Measurements from ENCODE around the gene CCR5AS.
"Not testable (repeated sequence)": the region's sequence is repeated elsewhere in the genome, so short reads cannot be mapped to it uniquely, and the experiment has no call there.

CCR5AS gene

GRCh38 chr3:46338840-46339239, 68.0 kb downstream of the CCR5AS start:
- Histone ChIP-seq H3K27ac (no peak overlapping the region), H3K4me1 (no peaks in the 10 kb centered on the region), H3K27me3 (no peaks in the 10 kb centered on the region), H3K36me3 (no peaks in the 10 kb centered on the region), H3K4me3 (no peak overlapping the region), H3K9me3 (no peaks in the 10 kb centered on the region)
- intact Hi-C loops (cut with DNase I; ENCODE audit: low total_unique reads): no loop called here
- TF ChIP-seq CTCF (IDR thresholded peaks at IDR 0.05) (no peak), POLR2A (IDR thresholded peaks at IDR 0.05) (no peak)
- DNase-seq: no peak

- no peak for TF ChIP-seq POLR2A (IDR thresholded peaks at IDR 0.05)
- no peak for TF ChIP-seq CTCF (IDR thresholded peaks at IDR 0.05)
- Histone ChIP-seq H3K4me1 (no peaks in the 10 kb centered on the region), H3K4me3 (no peak overlapping the region), H3K9me3 (no peaks in the 10 kb centered on the region), H3K27ac (no peak overlapping the region), H3K27me3 (no peaks in the 10 kb centered on the region), H3K36me3 (no peaks in the 10 kb centered on the region)
- intact Hi-C loops (cut with DNase I; ENCODE audit: low total_unique reads): no loop called here
- no peak for DNase-seq
Observed at GRCh38 chr3:46337911-46338310, 69.0 kb downstream of the CCR5AS start.

- no peak overlapping the region for H3K27ac ChIP-seq
- H3K36me3 ChIP-seq: no peaks in the 10 kb centered on the region
- TF ChIP-seq CTCF (IDR thresholded peaks at IDR 0.05): no peak
- no peak for TF ChIP-seq POLR2A (IDR thresholded peaks at IDR 0.05)
- H3K4me1 ChIP-seq: no peaks in the 10 kb centered on the region
- H3K4me3 ChIP-seq: no peak overlapping the region
- no peaks in the 10 kb centered on the region for H3K9me3 ChIP-seq
- DNase-seq: no peak
- H3K27me3 ChIP-seq: no peaks in the 10 kb centered on the region
- intact Hi-C loops (cut with DNase I; ENCODE audit: low total_unique reads): no loop called here
Observed at GRCh38 chr3:46335541-46335940, 71.3 kb downstream of the CCR5AS start.

GRCh38 chr3:46334741-46335478, 72.0 kb downstream of the CCR5AS start:
- intact Hi-C loops (cut with DNase I; ENCODE audit: low total_unique reads): no loop called here
- H3K27me3 ChIP-seq: no peaks in the 10 kb centered on the region
- no peaks in the 10 kb centered on the region for H3K36me3 ChIP-seq
- no peaks in the 10 kb centered on the region for H3K9me3 ChIP-seq
- H3K27ac ChIP-seq: no peak overlapping the region
- H3K4me1 ChIP-seq: no peaks in the 10 kb centered on the region
- no peak for TF ChIP-seq POLR2A (IDR thresholded peaks at IDR 0.05)
- no peak for TF ChIP-seq CTCF (IDR thresholded peaks at IDR 0.05)
- no peak overlapping the region for H3K4me3 ChIP-seq
- DNase-seq: no peak

GRCh38 chr3:46330676-46331075, 76.2 kb downstream of the CCR5AS start:
- H3K27me3 ChIP-seq; H3K4me3 ChIP-seq; H3K9me3 ChIP-seq; H3K27ac ChIP-seq; DNase-seq; intact Hi-C loops (cut with DNase I; ENCODE audit: low total_unique reads); H3K4me1 ChIP-seq; H3K36me3 ChIP-seq: not testable (repeated sequence)

Measured in uterus (tissue), 3 donors.